Activated CD4-positive, alpha-beta T cell treated with anti-CD3 and anti-CD28 coated beads, Interleukin-2, amount 50 U/mL, for 24 hours (primary cell): Measurements from ENCODE around the gene C17orf100.
A peak's percentile ranks its signal among the peaks of the same experiment; 100 is the strongest.

Experiments used
- DNase-seq, 2 donors: peaks; one replicate each; pipeline ENCODE4 v3.0.0-alpha.2; 2020; ENCODE audit warnings: low read depth in 1 of 2, low spot score in 1 of 2

The C17orf100 gene

GRCh38 chr17:6651354-6651918, at the start of gene C17orf100, which contains the start of gene MED31:
Gene C17orf100, plus strand, starts transcription at chr17:6651762. Its CDS starts 152 bp downstream, at chr17:6651914.
Gene MED31, minus strand, starts transcription at chr17:6651605. Its CDS starts 77 bp downstream, at chr17:6651528.
- DNase-seq: peak; percentile 90 to 95

- DNase-seq: no peak
Measured at GRCh38 chr17:6602141-6602540, 49.4 kb upstream of the C17orf100 start.

- DNase-seq: no peak
Measured at GRCh38 chr17:6603744-6604325, 47.7 kb upstream of the C17orf100 start.

GRCh38 chr17:6605142-6605541, 46.4 kb upstream of the C17orf100 start:
- DNase-seq: no peak

GRCh38 chr17:6608321-6608720, 43.2 kb upstream of the C17orf100 start:
- DNase-seq: no peak

- no peak for DNase-seq
Measured at GRCh38 chr17:6610011-6610410, 41.6 kb upstream of the C17orf100 start.

- DNase-seq: no peak
Measured at GRCh38 chr17:6611231-6611630, 40.3 kb upstream of the C17orf100 start.

- no peak for DNase-seq
Measured at GRCh38 chr17:6623941-6624340, 27.6 kb upstream of the C17orf100 start.

GRCh38 chr17:6626616-6627015, 24.9 kb upstream of the C17orf100 start:
- no peak for DNase-seq

GRCh38 chr17:6627019-6627418, 24.5 kb upstream of the C17orf100 start:
- no peak for DNase-seq

- no peak for DNase-seq
Measured at GRCh38 chr17:6630390-6630789, 21.2 kb upstream of the C17orf100 start.

GRCh38 chr17:6632530-6632929, 19.0 kb upstream of the C17orf100 start:
- no peak for DNase-seq

- no peak for DNase-seq
Measured at GRCh38 chr17:6633263-6633662, 18.3 kb upstream of the C17orf100 start.

- no peak for DNase-seq
Measured at GRCh38 chr17:6636105-6636504, 15.5 kb upstream of the C17orf100 start.

GRCh38 chr17:6636616-6637457, 14.7 kb upstream of the C17orf100 start:
- DNase-seq: no peak

- no peak for DNase-seq
Measured at GRCh38 chr17:6637458-6637840, 14.1 kb upstream of the C17orf100 start.

GRCh38 chr17:6638046-6638908, 13.3 kb upstream of the C17orf100 start:
- DNase-seq: no peak

GRCh38 chr17:6639014-6639585, 12.5 kb upstream of the C17orf100 start:
- no peak for DNase-seq

GRCh38 chr17:6639586-6640535, 11.7 kb upstream of the C17orf100 start:
- DNase-seq: no peak
